ENCODE results near the gene RHEB. TPM values are rescaled to one million over a fixed set of nuclear protein-coding genes. Genes with fewer than 3 reads are reported as not detected.
A peak's percentile ranks its signal among the peaks of the same experiment; 100 is the strongest.

The RHEB gene
- total RNA-seq, 4 donors from 2014 or later, result 37.1 to 82.6 (median 54.4) TPM

- Histone ChIP-seq H3K4me3 (peak overlapping the region; percentile 72 to 99 (median 96)), H3K27me3 (no peaks in the 10 kb centered on the region), H3K27ac (peak overlapping the region; percentile 93 to 100 (median 100)), H3K9me3 (no peaks in the 10 kb centered on the region), H3K4me1 (peaks cover 9 to 60% (median 15%) of the 10 kb centered on the region in 3 donors), H3K36me3 (no peaks in the 10 kb centered on the region)
- TF ChIP-seq CTCF (IDR thresholded peaks at IDR 0.05), result no peak
- peak in 1 of 4 donors; percentile 9 for TF ChIP-seq POLR2A (IDR thresholded peaks at IDR 0.05)
- intact Hi-C loops (cut with DNase I), result no loop called here
- 1% methylated on average over 15 to 25 of the region's 36 CpGs for WGBS, 2 donors
- DNase-seq, result no peak
These were observed 1.4 kb downstream of the RHEB start for GRCh38 chr7:151518105-151518946.

- intact Hi-C loops (cut with DNase I), result no loop called here
- H3K4me1 ChIP-seq, result peaks cover 9 to 66% (median 18%) of the 10 kb centered on the region in 3 donors
These were observed 2.0 kb downstream of the RHEB start for GRCh38 chr7:151517601-151518104.

GRCh38 chr7:151515276-151515565 is 4.5 kb downstream of the RHEB start:
- no peak for DNase-seq
- intact Hi-C loops (cut with DNase I), result no loop called here
- H3K27ac ChIP-seq, result peak overlapping the region in 3 of 4 donors; percentile 16 to 100 (median 93)
- peaks cover 3 to 80% (median 26%) of the 10 kb centered on the region in 3 donors for H3K4me1 ChIP-seq
- H3K9me3 ChIP-seq, result no peaks in the 10 kb centered on the region
- H3K27me3 ChIP-seq, result no peaks in the 10 kb centered on the region
- TF ChIP-seq CTCF (IDR thresholded peaks at IDR 0.05) (no peak), POLR2A (IDR thresholded peaks at IDR 0.05) (no peak)
- no peaks in the 10 kb centered on the region for H3K36me3 ChIP-seq
- no peak overlapping the region for H3K4me3 ChIP-seq

More at GRCh38 chr7:151517601-151518104, 2.0 kb downstream of the RHEB start:
- H3K36me3 ChIP-seq, result no peaks in the 10 kb centered on the region
- H3K27ac ChIP-seq, result peak overlapping the region; percentile 93 to 100 (median 100)
- 65 to 69% methylated on average over 7 of the region's 7 CpGs for WGBS, 2 donors
- TF ChIP-seq POLR2A (IDR thresholded peaks at IDR 0.05) (no peak), CTCF (IDR thresholded peaks at IDR 0.05) (no peak)
- no peaks in the 10 kb centered on the region for H3K27me3 ChIP-seq
- H3K9me3 ChIP-seq, result no peaks in the 10 kb centered on the region
- no peak for DNase-seq
- peak overlapping the region; percentile 72 to 99 (median 96) for H3K4me3 ChIP-seq

GRCh38 chr7:151514461-151515275 is 5.0 kb downstream of the RHEB start:
- intact Hi-C loops (cut with DNase I), result no loop called here
- Histone ChIP-seq H3K4me1 (peaks cover 3 to 83% (median 31%) of the 10 kb centered on the region in 3 donors), H3K27ac (peak overlapping the region in 2 of 4 donors; percentile 93 to 100)

More at GRCh38 chr7:151514461-151515275, 5.0 kb downstream of the RHEB start:
- H3K27me3 ChIP-seq, result no peaks in the 10 kb centered on the region
- DNase-seq, result no peak
- 69 to 83% methylated on average over 6 of the region's 6 CpGs for WGBS, 2 donors
- no peak overlapping the region for H3K4me3 ChIP-seq
- no peak for TF ChIP-seq POLR2A (IDR thresholded peaks at IDR 0.05)
- no peak for TF ChIP-seq CTCF (IDR thresholded peaks at IDR 0.05)
- no peaks in the 10 kb centered on the region for H3K36me3 ChIP-seq
- H3K9me3 ChIP-seq, result no peaks in the 10 kb centered on the region

All from esophagus squamous epithelium (tissue), 5 donors.